Thyroid gland (tissue), 4 donors: ENCODE results near the gene ARIH2. TPM values are rescaled to one million over a fixed set of nuclear protein-coding genes. Genes with fewer than 3 reads are reported as not detected.

ENCODE experiments used
- DNase-seq, 2 donors: peaks; one replicate each; pipeline ENCODE4 v3.0.0-alpha.2; 2019
- H3K27ac ChIP-seq, 3 donors: fragments of 200-600 bp; sonication (generic); 1 replicate in 2 of 3; 2 replicates in 1 of 3; pipeline ENCODE4 v1.5.1; 2016 to 2019; ENCODE audit warnings: mild to moderate bottlenecking in 1 of 3, moderate library complexity in 1 of 3
- H3K27me3 ChIP-seq: fragments of 200-600 bp; sonication (generic); one replicate; pipeline ENCODE4 v1.5.1; 2019
- H3K36me3 ChIP-seq, 2 donors: fragments of 200-600 bp; sonication (generic); one replicate each; pipeline ENCODE4 v1.5.1; 2016 to 2019
- H3K4me1 ChIP-seq, 2 donors: fragments of 200-600 bp; sonication (generic); one replicate each; pipeline ENCODE4 v1.5.1; 2017 to 2019
- H3K4me3 ChIP-seq, 3 donors: fragments of 200-600 bp; sonication (generic); replicated peaks in 1 of 3; 1 replicate in 2 of 3; 2 replicates in 1 of 3; pipeline ENCODE4 v1.5.1; 2016; ENCODE audit warnings: mild to moderate bottlenecking in 1 of 3
- H3K9me3 ChIP-seq: fragments of 200-600 bp; sonication (generic); one replicate; pipeline ENCODE4 v1.5.1; 2017
- CTCF ChIP-seq, 6 experiments: fragments of 200-600 bp in 3 of 6; fragments of 450-650 bp in 3 of 6; sonication (generic) in 3 of 6; IDR thresholded peaks; one replicate each; pipeline ENCODE4 v1.5.1; 2016 to 2019; ENCODE audit warnings: antibody characterized with exemption in 6 of 6, mild to moderate bottlenecking in 2 of 6, inconsistent platforms in 1 of 6, moderate library complexity in 1 of 6
- POLR2A ChIP-seq, 2 donors: fragments of 450-650 bp; IDR thresholded peaks; one replicate each; pipeline ENCODE4 v1.6.1; 2017; ENCODE audit warnings: antibody characterized with exemption in 2 of 2, mild to moderate bottlenecking in 2 of 2, moderate library complexity in 1 of 2
- WGBS, 2 donors: methylation state at CpG; one replicate each; pipeline ENCODE4 v1.1.5; 2017; 5-methylcytosine and 5-hydroxymethylcytosine counted together
- intact Hi-C: fragments of 100-400 bp; cut with DNase I; formaldehyde crosslinking; loops from one replicate; pipeline ENCODE4 v1.15.1; 2023
- total RNA-seq, 4 donors: library from RNA; depleted of rRNA; stranded (reverse); fragments of >200 nt; gene quantifications; one replicate each; pipeline ENCODE4 v1.2.3, GENCODE V29; 2016

ARIH2 gene
- total RNA-seq, 4 donors from 2014 or later: 108 to 136 (median 117) TPM

GRCh38 chr3:48970586-48970985, 51.9 kb downstream of the ARIH2 start:
- Histone ChIP-seq H3K9me3 (no peaks in the 10 kb centered on the region), H3K36me3 (peaks cover 54 to 82% of the 10 kb centered on the region in 2 donors), H3K27me3 (no peaks in the 10 kb centered on the region), H3K4me1 (no peaks in the 10 kb centered on the region), H3K4me3 (no peak overlapping the region), H3K27ac (no peak overlapping the region)
- intact Hi-C loops: no loop called here
- DNase-seq: no peak
- TF ChIP-seq CTCF (IDR thresholded peaks at IDR 0.05): no peak
- TF ChIP-seq POLR2A (IDR thresholded peaks at IDR 0.05): no peak
- 97 to 98% methylated on average over 6 of the region's 6 CpGs for WGBS, 2 donors

GRCh38 chr3:48974076-48974864, 55.6 kb downstream of the ARIH2 start:
- 89 to 95% methylated on average over 10 of the region's 10 CpGs for WGBS, 2 donors
- DNase-seq: no peak
- Histone ChIP-seq H3K27me3 (no peaks in the 10 kb centered on the region), H3K4me3 (no peak overlapping the region), H3K4me1 (no peaks in the 10 kb centered on the region), H3K27ac (no peak overlapping the region), H3K36me3 (peaks cover 71 to 83% of the 10 kb centered on the region in 2 donors), H3K9me3 (no peaks in the 10 kb centered on the region)
- intact Hi-C loops: no loop called here
- no peak for TF ChIP-seq POLR2A (IDR thresholded peaks at IDR 0.05)
- TF ChIP-seq CTCF (IDR thresholded peaks at IDR 0.05): no peak

GRCh38 chr3:48979451-48979850, 60.8 kb downstream of the ARIH2 start:
- DNase-seq: no peak
- Histone ChIP-seq H3K9me3 (no peaks in the 10 kb centered on the region), H3K27ac (no peak overlapping the region), H3K4me1 (no peaks in the 10 kb centered on the region), H3K4me3 (no peak overlapping the region), H3K27me3 (no peaks in the 10 kb centered on the region), H3K36me3 (peaks cover 65 to 84% of the 10 kb centered on the region in 2 donors)
- TF ChIP-seq CTCF (IDR thresholded peaks at IDR 0.05): no peak
- WGBS, 2 donors: 80 to 95% methylated on average over 3 of the region's 3 CpGs
- intact Hi-C loops: no loop called here

GRCh38 chr3:48980295-48980694, 61.7 kb downstream of the ARIH2 start:
- WGBS, 2 donors: 88 to 90% methylated on average over 4 of the region's 4 CpGs
- Histone ChIP-seq H3K9me3 (no peaks in the 10 kb centered on the region), H3K27me3 (no peaks in the 10 kb centered on the region), H3K27ac (no peak overlapping the region), H3K4me3 (no peak overlapping the region), H3K4me1 (no peaks in the 10 kb centered on the region), H3K36me3 (peaks cover 56 to 76% of the 10 kb centered on the region in 2 donors)
- DNase-seq: no peak
- intact Hi-C loops: no loop called here
- TF ChIP-seq CTCF (IDR thresholded peaks at IDR 0.05) (no peak), POLR2A (IDR thresholded peaks at IDR 0.05) (no peak)

- Histone ChIP-seq H3K27me3 (no peaks in the 10 kb centered on the region), H3K4me1 (no peaks in the 10 kb centered on the region), H3K36me3 (peaks cover 39 to 64% of the 10 kb centered on the region in 2 donors), H3K27ac (no peak overlapping the region), H3K4me3 (no peak overlapping the region), H3K9me3 (no peaks in the 10 kb centered on the region)
- intact Hi-C loops: no loop called here
- DNase-seq: no peak
- TF ChIP-seq POLR2A (IDR thresholded peaks at IDR 0.05) (no peak), CTCF (IDR thresholded peaks at IDR 0.05) (no peak)
These were observed 63.4 kb downstream of the ARIH2 start for GRCh38 chr3:48982016-48982415.
